ENCODE measurements around the gene KRTAP24-1. TPM values are rescaled to one million over a fixed set of nuclear protein-coding genes. Genes with fewer than 3 reads are reported as not detected.

The KRTAP24-1 gene
- not detected for total RNA-seq
- polyA plus RNA-seq, result not detected

GRCh38 chr21:30282850-30283249 lies at the start of gene KRTAP24-1:
Gene KRTAP24-1, minus strand, starts transcription at chr21:30282950. Its CDS starts 18 bp downstream, at chr21:30282932.
- H3K27me3 ChIP-seq, result no peaks in the 10 kb centered on the region

GRCh38 chr21:30329203-30329875 lies 46.6 kb upstream of the KRTAP24-1 start:
- H3K4me3 ChIP-seq, result no peak overlapping the region
- WGBS, 2 donors, result 79 to 85% methylated on average over 4 of the region's 4 CpGs
- DNase-seq, result no peak
- H3K9me3 ChIP-seq, result peaks cover 0 to 6% (median 0%) of the 10 kb centered on the region in 4 donors
- intact Hi-C loops (cut with DNase I), result no loop called here
- no peaks in the 10 kb centered on the region for H3K27me3 ChIP-seq
- H3K27ac ChIP-seq, result no peak overlapping the region
- no peaks in the 10 kb centered on the region for H3K4me1 ChIP-seq
- no peak for TF ChIP-seq POLR2A (IDR thresholded peaks at IDR 0.05)
- no peak for TF ChIP-seq CTCF (IDR thresholded peaks at IDR 0.05)
- TF ChIP-seq POLR2AphosphoS5 (IDR thresholded peaks at IDR 0.05), result no peak
- TF ChIP-seq EP300 (IDR thresholded peaks at IDR 0.05), result no peak
- no peaks in the 10 kb centered on the region for H3K36me3 ChIP-seq

More at GRCh38 chr21:30282850-30283249, at the start of gene KRTAP24-1:
- intact Hi-C loops (cut with DNase I), result no loop called here
- H3K4me3 ChIP-seq, result no peak within 1 kb of the TSS
- no peak for DNase-seq
- TF ChIP-seq POLR2AphosphoS5 (IDR thresholded peaks at IDR 0.05), result no peak
- no peak for TF ChIP-seq POLR2A (IDR thresholded peaks at IDR 0.05)
- no peak for TF ChIP-seq EP300 (IDR thresholded peaks at IDR 0.05)
- no peak for TF ChIP-seq CTCF (IDR thresholded peaks at IDR 0.05)
- no peaks in the 10 kb centered on the region for H3K9me3 ChIP-seq
- H3K4me1 ChIP-seq, result no peaks in the 10 kb centered on the region
- H3K36me3 ChIP-seq, result no peaks in the 10 kb centered on the region
- no peak within 1 kb of the TSS for H3K27ac ChIP-seq
- WGBS, 2 donors, result 45 to 50% methylated on average over 3 of the region's 3 CpGs

- H3K36me3 ChIP-seq, result no peaks in the 10 kb centered on the region
- peaks cover 0 to 6% (median 0%) of the 10 kb centered on the region in 4 donors for H3K9me3 ChIP-seq
- H3K27me3 ChIP-seq, result no peaks in the 10 kb centered on the region
- no peak overlapping the region for H3K4me3 ChIP-seq
- intact Hi-C loops (cut with DNase I), result no loop called here
- no peak for TF ChIP-seq POLR2A (IDR thresholded peaks at IDR 0.05)
- no peak for TF ChIP-seq CTCF (IDR thresholded peaks at IDR 0.05)
- TF ChIP-seq EP300 (IDR thresholded peaks at IDR 0.05), result no peak
- TF ChIP-seq POLR2AphosphoS5 (IDR thresholded peaks at IDR 0.05), result no peak
- H3K4me1 ChIP-seq, result no peaks in the 10 kb centered on the region
- H3K27ac ChIP-seq, result no peak overlapping the region
- DNase-seq, result no peak
Observed at GRCh38 chr21:30326390-30326789, 43.6 kb upstream of the KRTAP24-1 start.

GRCh38 chr21:30320215-30320614 lies 37.5 kb upstream of the KRTAP24-1 start, which contains the start of gene KRTAP26-1:
Gene KRTAP26-1, minus strand, starts transcription at chr21:30320315. Its CDS starts 280 bp downstream, at chr21:30320035.
- no peak for DNase-seq
- Histone ChIP-seq H3K4me3 (no peak within 1 kb of the TSS), H3K27me3 (no peaks in the 10 kb centered on the region), H3K4me1 (no peaks in the 10 kb centered on the region), H3K27ac (no peak within 1 kb of the TSS), H3K36me3 (no peaks in the 10 kb centered on the region), H3K9me3 (no peaks in the 10 kb centered on the region)
- 75 to 84% methylated on average over 2 of the region's 2 CpGs for WGBS, 2 donors
- intact Hi-C loops (cut with DNase I), result no loop called here
- TF ChIP-seq POLR2AphosphoS5 (IDR thresholded peaks at IDR 0.05) (no peak), CTCF (IDR thresholded peaks at IDR 0.05) (no peak), POLR2A (IDR thresholded peaks at IDR 0.05) (no peak), EP300 (IDR thresholded peaks at IDR 0.05) (no peak)
